BLaER1 (cell line): ENCODE measurements around the gene HADH.

ENCODE experiments used
- H3K27ac ChIP-seq: shearing (Covaris generic); formaldehyde crosslinking; 2 replicates; pipeline ENCODE4 v1.8.1; 2022
- H3K27me3 ChIP-seq: shearing (Covaris generic); formaldehyde crosslinking; 2 replicates; pipeline ENCODE4 v1.8.1; 2022
- H3K36me3 ChIP-seq: shearing (Covaris generic); formaldehyde crosslinking; 2 replicates; pipeline ENCODE4 v1.8.1; 2022
- H3K4me1 ChIP-seq: shearing (Covaris generic); formaldehyde crosslinking; 2 replicates; pipeline ENCODE4 v1.8.1; 2022
- H3K4me2 ChIP-seq: shearing (Covaris generic); formaldehyde crosslinking; 2 replicates; pipeline ENCODE4 v1.8.1; 2022
- H3K4me3 ChIP-seq: shearing (Covaris generic); formaldehyde crosslinking; 2 replicates; pipeline ENCODE4 v1.8.1; 2022
- H3K9ac ChIP-seq: shearing (Covaris generic); formaldehyde crosslinking; 2 replicates; pipeline ENCODE4 v1.8.1; 2022
- H3K9me3 ChIP-seq: shearing (Covaris generic); formaldehyde crosslinking; 2 replicates; pipeline ENCODE4 v1.8.1; 2022
- H4K20me1 ChIP-seq: shearing (Covaris generic); formaldehyde crosslinking; 2 replicates; pipeline ENCODE4 v1.8.1; 2022
- Cebpa-rat ChIP-seq: shearing (Covaris generic); IDR thresholded peaks from 2 replicates; pipeline ENCODE4 v1.8.1; 2022

The HADH gene

GRCh38 chr4:108052558-108053120, 63.0 kb downstream of the HADH start:
- Histone ChIP-seq H3K9ac (no peak overlapping the region), H3K4me2 (no peak overlapping the region), H3K4me1 (peaks cover 51% of the 10 kb centered on the region), H4K20me1 (peaks cover 97% of the 10 kb centered on the region), H3K27ac (no peak overlapping the region), H3K27me3 (no peaks in the 10 kb centered on the region), H3K36me3 (peaks cover 99% of the 10 kb centered on the region), H3K9me3 (no peaks in the 10 kb centered on the region), H3K4me3 (no peak overlapping the region)
- no peak for TF ChIP-seq Cebpa-rat

DNA sequence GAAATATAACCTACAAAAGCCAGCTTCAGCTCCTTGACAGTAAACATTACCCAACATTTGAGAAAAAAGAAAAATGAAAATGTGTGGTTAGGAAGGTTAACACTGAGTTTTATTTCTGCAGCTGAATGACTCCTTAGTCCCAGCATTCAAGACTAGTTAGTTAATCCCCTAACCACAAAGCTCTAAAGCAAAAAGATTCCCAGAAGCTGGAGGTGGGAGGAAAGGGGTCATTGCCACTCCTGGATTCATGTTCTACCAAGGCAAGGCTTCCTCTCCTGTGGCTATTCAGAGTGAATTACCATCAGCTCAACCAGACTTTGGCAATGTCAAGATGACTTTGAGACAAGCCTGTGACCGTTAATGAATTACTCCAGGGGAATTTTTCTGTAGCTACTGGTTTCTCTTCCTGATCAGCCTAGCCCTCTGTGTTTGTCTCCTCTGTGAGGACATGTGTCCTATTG, 63.6 kb downstream of the HADH start:
- peaks cover 97% of the 10 kb centered on the region for H3K36me3 ChIP-seq

GRCh38 chr4:108054025-108054638, 64.4 kb downstream of the HADH start:
- no peak overlapping the region for H3K27ac ChIP-seq
- peaks cover 97% of the 10 kb centered on the region for H3K36me3 ChIP-seq
- no peak overlapping the region for H3K4me3 ChIP-seq
- no peaks in the 10 kb centered on the region for H3K27me3 ChIP-seq
- H3K9ac ChIP-seq: no peak overlapping the region
- H4K20me1 ChIP-seq: peaks cover 99% of the 10 kb centered on the region
- H3K9me3 ChIP-seq: no peaks in the 10 kb centered on the region
- no peak overlapping the region for H3K4me2 ChIP-seq
- TF ChIP-seq Cebpa-rat: no peak
- H3K4me1 ChIP-seq: peaks cover 51% of the 10 kb centered on the region

More for the DNA sequence above, 63.6 kb downstream of the HADH start:
- no peak overlapping the region for H3K27ac ChIP-seq
- no peak overlapping the region for H3K4me3 ChIP-seq
- no peaks in the 10 kb centered on the region for H3K27me3 ChIP-seq
- no peak overlapping the region for H3K9ac ChIP-seq
- no peaks in the 10 kb centered on the region for H3K9me3 ChIP-seq
- TF ChIP-seq Cebpa-rat: no peak
- peaks cover 99% of the 10 kb centered on the region for H4K20me1 ChIP-seq
- H3K4me1 ChIP-seq: peaks cover 51% of the 10 kb centered on the region
- no peak overlapping the region for H3K4me2 ChIP-seq

DNA sequence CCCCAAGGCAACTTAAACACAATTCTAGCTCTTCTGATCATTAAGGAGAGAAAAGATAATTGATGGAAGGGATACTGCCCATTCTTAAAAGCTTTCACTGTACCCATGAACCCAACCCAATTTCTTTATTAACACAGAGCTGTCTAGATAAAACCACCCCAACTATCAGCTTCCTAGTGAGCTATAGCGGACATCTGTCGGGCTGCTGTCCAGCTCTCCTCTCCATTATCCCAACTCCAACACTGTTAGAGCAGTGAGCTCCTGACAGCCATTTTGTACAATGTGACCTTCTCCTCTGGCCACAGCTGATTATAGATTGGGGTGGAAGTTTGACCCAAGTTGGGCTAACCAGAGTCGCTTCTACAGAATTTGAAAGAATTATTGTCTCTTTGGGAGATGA, 66.1 kb downstream of the HADH start:
- Histone ChIP-seq H3K4me3 (no peak overlapping the region), H3K9me3 (no peaks in the 10 kb centered on the region), H4K20me1 (peaks cover 99% of the 10 kb centered on the region), H3K4me1 (peaks cover 35% of the 10 kb centered on the region), H3K36me3 (peaks cover 97% of the 10 kb centered on the region), H3K4me2 (no peak overlapping the region), H3K27me3 (no peaks in the 10 kb centered on the region), H3K27ac (no peak overlapping the region), H3K9ac (no peak overlapping the region)
- no peak for TF ChIP-seq Cebpa-rat

- Histone ChIP-seq H4K20me1 (peaks cover 99% of the 10 kb centered on the region), H3K4me3 (no peak overlapping the region), H3K9me3 (no peaks in the 10 kb centered on the region), H3K4me1 (peaks cover 29% of the 10 kb centered on the region), H3K36me3 (peaks cover 97% of the 10 kb centered on the region), H3K27me3 (no peaks in the 10 kb centered on the region), H3K27ac (no peak overlapping the region), H3K4me2 (no peak overlapping the region), H3K9ac (no peak overlapping the region)
- TF ChIP-seq Cebpa-rat: no peak
Observed at GRCh38 chr4:108056418-108056817, 66.7 kb downstream of the HADH start.

DNA sequence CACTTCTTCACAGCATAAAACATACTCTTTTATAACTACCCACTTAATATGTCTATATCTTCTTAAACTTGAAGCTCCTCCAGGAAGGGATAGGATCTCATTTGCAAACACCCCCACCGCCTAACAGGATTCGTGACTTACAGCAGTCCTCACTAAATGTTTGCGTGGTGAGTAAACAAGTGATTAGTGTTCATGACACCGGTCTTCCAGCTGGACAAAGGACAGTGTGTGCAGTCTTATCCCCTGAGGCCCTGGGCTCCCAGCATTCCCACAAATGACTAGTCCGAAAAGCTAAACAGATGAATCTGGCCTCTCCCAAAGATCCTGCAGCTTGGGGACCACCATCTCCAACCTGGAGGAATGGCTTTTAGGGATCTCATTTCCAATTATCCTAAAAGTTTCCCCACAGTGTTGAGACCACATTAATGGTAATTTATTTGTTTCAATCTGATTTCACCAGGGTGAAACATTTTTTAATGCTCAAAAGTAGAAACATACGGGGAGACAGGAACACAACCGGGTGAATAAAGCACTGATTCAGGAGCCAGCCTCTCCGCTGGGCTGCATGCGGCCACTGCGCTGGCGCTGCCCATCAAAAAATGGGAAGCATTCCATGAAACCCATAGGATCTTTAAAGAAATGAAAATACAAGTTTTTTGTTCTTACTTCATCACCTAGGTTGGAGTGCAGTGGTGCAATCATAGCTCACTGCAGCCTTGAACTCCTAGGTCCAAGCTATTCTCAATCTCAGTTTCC, 69.2 kb downstream of the HADH start:
- Histone ChIP-seq H3K36me3 (peaks cover 95% of the 10 kb centered on the region), H3K27ac (no peak overlapping the region)

DNA sequence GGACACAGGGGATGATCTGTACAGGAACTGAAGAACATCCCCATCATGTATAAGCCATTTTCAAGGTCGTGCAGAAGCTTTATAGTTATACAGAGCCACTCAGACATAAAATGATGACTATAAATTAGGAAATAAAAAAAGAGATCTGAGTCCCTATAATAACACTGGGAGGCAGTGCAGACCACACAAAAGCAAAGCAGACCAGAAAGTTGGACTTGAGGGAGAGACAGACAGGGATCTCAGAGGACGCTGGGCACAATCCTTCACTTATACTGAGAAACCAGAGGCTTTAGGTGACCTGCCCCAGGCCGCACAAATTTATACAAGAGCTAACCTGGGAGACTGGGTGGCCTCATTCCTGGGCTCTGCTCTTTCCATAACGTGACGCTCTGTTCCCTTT, 70.5 kb downstream of the HADH start:
- Histone ChIP-seq H3K9me3 (no peaks in the 10 kb centered on the region), H3K4me2 (no peak overlapping the region), H3K9ac (no peak overlapping the region), H4K20me1 (peaks cover 97% of the 10 kb centered on the region), H3K27ac (no peak overlapping the region), H3K4me3 (no peak overlapping the region), H3K4me1 (no peaks in the 10 kb centered on the region), H3K27me3 (no peaks in the 10 kb centered on the region), H3K36me3 (peaks cover 96% of the 10 kb centered on the region)
- no peak for TF ChIP-seq Cebpa-rat

More for the DNA sequence above, 69.2 kb downstream of the HADH start:
- Histone ChIP-seq H3K9me3 (no peaks in the 10 kb centered on the region), H3K27me3 (no peaks in the 10 kb centered on the region), H3K4me2 (no peak overlapping the region), H3K4me1 (peaks cover 6% of the 10 kb centered on the region; the same call in 1 of the 2 replicates), H4K20me1 (peaks cover 97% of the 10 kb centered on the region), H3K4me3 (no peak overlapping the region), H3K9ac (no peak overlapping the region)
- no peak for TF ChIP-seq Cebpa-rat

- TF ChIP-seq Cebpa-rat: no peak
- Histone ChIP-seq H3K27me3 (no peaks in the 10 kb centered on the region), H3K4me2 (no peak overlapping the region), H3K36me3 (peaks cover 96% of the 10 kb centered on the region), H3K4me3 (no peak overlapping the region), H3K27ac (no peak overlapping the region), H3K9ac (no peak overlapping the region), H3K9me3 (no peaks in the 10 kb centered on the region), H4K20me1 (peaks cover 97% of the 10 kb centered on the region), H3K4me1 (no peaks in the 10 kb centered on the region)
Observed at GRCh38 chr4:108060686-108061321, 71.1 kb downstream of the HADH start.

DNA sequence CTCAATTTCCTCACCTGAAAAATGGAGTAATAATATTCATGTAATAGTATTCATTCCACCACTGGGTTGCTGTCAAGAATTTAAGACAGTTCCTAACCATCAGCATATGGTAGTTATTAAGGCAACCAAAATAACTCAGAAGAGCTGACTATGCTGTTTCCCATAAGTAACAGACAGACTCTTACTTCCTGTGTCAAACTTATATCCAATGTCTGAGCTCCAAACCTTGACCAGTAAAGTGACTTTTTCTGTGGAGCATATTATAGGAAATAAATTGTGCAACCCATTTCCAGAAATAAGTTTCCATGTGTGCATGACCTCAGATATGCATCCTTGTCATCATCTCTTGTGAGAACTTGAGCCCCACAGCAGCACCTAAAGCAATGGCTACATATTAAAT, 78.8 kb downstream of the HADH start:
- Histone ChIP-seq H4K20me1 (peaks cover 97% of the 10 kb centered on the region), H3K27ac (no peak overlapping the region), H3K27me3 (no peaks in the 10 kb centered on the region), H3K9ac (no peak overlapping the region), H3K9me3 (no peaks in the 10 kb centered on the region), H3K36me3 (peaks cover 91% of the 10 kb centered on the region), H3K4me2 (no peak overlapping the region), H3K4me3 (no peak overlapping the region), H3K4me1 (peaks cover 30% of the 10 kb centered on the region)
- no peak for TF ChIP-seq Cebpa-rat

- Histone ChIP-seq H3K27ac (no peak overlapping the region), H3K4me3 (no peak overlapping the region), H3K4me1 (peaks cover 48% of the 10 kb centered on the region), H4K20me1 (peaks cover 99% of the 10 kb centered on the region), H3K36me3 (peaks cover 91% of the 10 kb centered on the region), H3K9me3 (no peaks in the 10 kb centered on the region), H3K9ac (no peak overlapping the region), H3K27me3 (no peaks in the 10 kb centered on the region), H3K4me2 (no peak overlapping the region)
- TF ChIP-seq Cebpa-rat: no peak
Observed at GRCh38 chr4:108070775-108071174, 81.1 kb downstream of the HADH start.
